Lung (tissue), 12 donors: ENCODE results near the gene P2RX6. TPM values are rescaled to one million over a fixed set of nuclear protein-coding genes. Genes with fewer than 3 reads are reported as not detected.
A peak's percentile ranks its signal among the peaks of the same experiment; 100 is the strongest.

Source experiments
- ATAC-seq: fragments of 200-7000 bp; cut with Tn5 transposase; one replicate; pipeline ENCODE4 v1.9.1; 2020; ENCODE audit warnings: moderate number of reproducible peaks; ENCODE audit not compliant: insufficient read depth, low FRiP score
- DNase-seq, 3 donors: peaks; one replicate each; pipeline ENCODE4 v3.0.0-alpha.2; 2013 to 2017
- H3K27ac ChIP-seq, 2 donors: one replicate each; pipeline ENCODE4 v1.5.1; 2013; ENCODE audit warnings: mild to moderate bottlenecking in 2 of 2, moderate library complexity in 2 of 2, control low read depth in 1 of 2, inconsistent platforms in 1 of 2, low read depth in 1 of 2, low read length in 1 of 2
- H3K27me3 ChIP-seq, 3 donors: one replicate each; pipeline ENCODE4 v1.5.1; 2013; ENCODE audit warnings: low read length in 2 of 3; ENCODE audit not compliant: control insufficient read depth in 3 of 3, insufficient read depth in 3 of 3
- H3K36me3 ChIP-seq, 4 donors: one replicate each; pipeline ENCODE4 v1.5.1; 2013; ENCODE audit warnings: low read length in 4 of 4, mild to moderate bottlenecking in 1 of 4, moderate library complexity in 1 of 4; ENCODE audit not compliant: control insufficient read depth in 4 of 4, insufficient read depth in 4 of 4
- H3K4me1 ChIP-seq, 5 donors: one replicate each; pipeline ENCODE4 v1.5.1; 2013; ENCODE audit warnings: low read length in 5 of 5, mild to moderate bottlenecking in 2 of 5, moderate library complexity in 1 of 5; ENCODE audit not compliant: control insufficient read depth in 5 of 5, insufficient read depth in 5 of 5
- H3K4me3 ChIP-seq: one replicate; pipeline ENCODE4 v1.5.1; 2013; ENCODE audit warnings: mild to moderate bottlenecking, control low read depth, moderate library complexity
- H3K9ac ChIP-seq, 2 donors: one replicate each; pipeline ENCODE4 v1.5.1; 2013; ENCODE audit warnings: low read length in 2 of 2, control low read depth in 1 of 2; ENCODE audit not compliant: insufficient read depth in 1 of 2
- H3K9me3 ChIP-seq, 4 donors: one replicate each; pipeline ENCODE4 v1.5.1; 2013; ENCODE audit warnings: low read length in 3 of 4, mild to moderate bottlenecking in 1 of 4, moderate library complexity in 1 of 4; ENCODE audit not compliant: control insufficient read depth in 4 of 4, insufficient read depth in 3 of 4
- CTCF ChIP-seq: IDR thresholded peaks from 2 replicates; pipeline ENCODE4 v1.5.1; 2012; ENCODE audit warnings: mild to moderate bottlenecking; ENCODE audit errors: control extremely low read depth, extremely low read depth
- WGBS, 2 donors: extraction: QIAGEN DNeasy Blood & Tissue Kit; methylation state at CpG; one replicate each; pipeline ENCODE4 v1.1.7; 2013; 5-methylcytosine and 5-hydroxymethylcytosine counted together
- polyA plus RNA-seq, 2 donors: library from polyadenylated mRNA; stranded (reverse); fragments of 200-250 nt; gene quantifications; one replicate each; pipeline ENCODE4 v1.2.1, GENCODE V29; 2013
- total RNA-seq, 2 donors: library from RNA; depleted of rRNA in 1 of 2; stranded (reverse); fragments of >200 nt in 1 of 2; gene quantifications; one replicate each; pipeline ENCODE4 v1.2.1, GENCODE V29; 2014 to 2021
- donor health status: control.
- donor health status: control.
- donor health status: Bipolar disorder and iron deficiency.
- donor health status: healthy.
- donor health status: DM: yes; HTN: yes; CAD: no.

The P2RX6 gene
- total and polyA plus RNA-seq, 4 donors, result 0.21 to 2.2 (median 0.93) TPM

GRCh38 chr22:21000207-21000986 lies 14.6 kb upstream of the P2RX6 start:
- H3K9me3 ChIP-seq, result no peaks in the 10 kb centered on the region
- WGBS, 2 donors, result 57 to 67% methylated on average over 22 of the region's 22 CpGs
- ATAC-seq (no peak), DNase-seq (no peak)
- peaks cover 5 to 30% (median 13%) of the 10 kb centered on the region in 5 donors for H3K4me1 ChIP-seq
- no peak for TF ChIP-seq CTCF
- H3K27ac ChIP-seq, result peak overlapping the region in 1 of 2 donors; percentile 96
- H3K36me3 ChIP-seq, result peaks cover 0 to 40% (median 2%) of the 10 kb centered on the region in 4 donors
- peak overlapping the region; percentile 65 for H3K4me3 ChIP-seq
- H3K9ac ChIP-seq, result peak overlapping the region; percentile 14 to 44
- H3K27me3 ChIP-seq, result no peaks in the 10 kb centered on the region

- Histone ChIP-seq H3K9ac (peak overlapping the region; percentile 14 to 44), H3K36me3 (peaks cover 0 to 34% (median 2%) of the 10 kb centered on the region in 4 donors), H3K27me3 (no peaks in the 10 kb centered on the region), H3K9me3 (no peaks in the 10 kb centered on the region), H3K4me1 (peaks cover 5 to 30% (median 13%) of the 10 kb centered on the region in 5 donors), H3K27ac (peak overlapping the region; percentile 96 to 99), H3K4me3 (peak overlapping the region; percentile 65)
- ATAC-seq (no peak), DNase-seq (no peak)
- TF ChIP-seq CTCF, result no peak
- 1 to 2% methylated on average over 26 of the region's 26 CpGs for WGBS, 2 donors
Observed at GRCh38 chr22:21000987-21001600, 13.9 kb upstream of the P2RX6 start.

- no peaks in the 10 kb centered on the region for H3K9me3 ChIP-seq
- peaks cover 5 to 30% (median 13%) of the 10 kb centered on the region in 5 donors for H3K4me1 ChIP-seq
- TF ChIP-seq CTCF, result no peak
- peak; percentile 97 for ATAC-seq
- H3K4me3 ChIP-seq, result peak within 1 kb of the TSS; percentile 65
- peaks cover 0 to 29% (median 2%) of the 10 kb centered on the region in 4 donors for H3K36me3 ChIP-seq
- H3K27me3 ChIP-seq, result no peaks in the 10 kb centered on the region
- peak; percentile 97 to 98 (median 98) for DNase-seq
- peak within 1 kb of the TSS; percentile 76 to 81 for H3K9ac ChIP-seq
- peak within 1 kb of the TSS; percentile 96 to 99 for H3K27ac ChIP-seq
- 0% methylated on average over 83 of the region's 83 CpGs for WGBS, 2 donors
Observed at GRCh38 chr22:21001601-21002325, 13.2 kb upstream of the P2RX6 start, which contains the start of gene THAP7. Gene THAP7, minus strand, starts transcription at chr22:21002118. Its CDS starts 207 bp downstream, at chr22:21001911.
